AG10803 (cell line): ENCODE measurements around the gene NEDD4L.
"Not testable (repeated sequence)": the region's sequence is repeated elsewhere in the genome, so short reads cannot be mapped to it uniquely, and the experiment has no call there.

Experiments used
- DNase-seq: peaks from one replicate; pipeline ENCODE4 v3.0.0; 2010; ENCODE audit warnings: low read depth
- H3K4me3 ChIP-seq: 2 replicates; pipeline ENCODE4 v1.5.1; 2011; ENCODE audit warnings: mild to moderate bottlenecking, low read length, control low read depth
- CTCF ChIP-seq: conservative IDR thresholded peaks from 2 replicates; pipeline ENCODE4 v1.5.1; 2011; ENCODE audit warnings: mild to moderate bottlenecking, low read length, control low read depth, inconsistent platforms

The NEDD4L gene

GRCh38 chr18:58046093-58046793, 2.2 kb downstream of the NEDD4L start:
- TF ChIP-seq CTCF, result no peak
- no peak overlapping the region for H3K4me3 ChIP-seq
- DNase-seq, result no peak

GRCh38 chr18:58046794-58047555, 2.9 kb downstream of the NEDD4L start:
- H3K4me3 ChIP-seq, result no peak overlapping the region
- no peak for DNase-seq
- TF ChIP-seq CTCF, result no peak

- DNase-seq, result no peak
- TF ChIP-seq CTCF, result no peak
- no peak overlapping the region for H3K4me3 ChIP-seq
Observed at GRCh38 chr18:58047556-58047882, 3.5 kb downstream of the NEDD4L start.

GRCh38 chr18:58048081-58048642, 4.1 kb downstream of the NEDD4L start:
- H3K4me3 ChIP-seq, result no peak overlapping the region
- DNase-seq, result no peak
- TF ChIP-seq CTCF, result no peak

GRCh38 chr18:58049000-58049688, 5.1 kb downstream of the NEDD4L start:
- no peak overlapping the region for H3K4me3 ChIP-seq
- no peak for DNase-seq
- no peak for TF ChIP-seq CTCF

- not testable (repeated sequence) for H3K4me3 ChIP-seq, DNase-seq
Observed at GRCh38 chr18:58050963-58051362, 6.9 kb downstream of the NEDD4L start.

- no peak overlapping the region for H3K4me3 ChIP-seq
- DNase-seq, result peak; percentile 17
- TF ChIP-seq CTCF, result peak; percentile 40
Observed at GRCh38 chr18:58051765-58052460, 7.9 kb downstream of the NEDD4L start.
